ENCODE results near the gene IVD. TPM values are rescaled to one million over a fixed set of nuclear protein-coding genes. Genes with fewer than 3 reads are reported as not detected.

Gene IVD
- total RNA-seq, 1 donor: 12.7 TPM

DNA sequence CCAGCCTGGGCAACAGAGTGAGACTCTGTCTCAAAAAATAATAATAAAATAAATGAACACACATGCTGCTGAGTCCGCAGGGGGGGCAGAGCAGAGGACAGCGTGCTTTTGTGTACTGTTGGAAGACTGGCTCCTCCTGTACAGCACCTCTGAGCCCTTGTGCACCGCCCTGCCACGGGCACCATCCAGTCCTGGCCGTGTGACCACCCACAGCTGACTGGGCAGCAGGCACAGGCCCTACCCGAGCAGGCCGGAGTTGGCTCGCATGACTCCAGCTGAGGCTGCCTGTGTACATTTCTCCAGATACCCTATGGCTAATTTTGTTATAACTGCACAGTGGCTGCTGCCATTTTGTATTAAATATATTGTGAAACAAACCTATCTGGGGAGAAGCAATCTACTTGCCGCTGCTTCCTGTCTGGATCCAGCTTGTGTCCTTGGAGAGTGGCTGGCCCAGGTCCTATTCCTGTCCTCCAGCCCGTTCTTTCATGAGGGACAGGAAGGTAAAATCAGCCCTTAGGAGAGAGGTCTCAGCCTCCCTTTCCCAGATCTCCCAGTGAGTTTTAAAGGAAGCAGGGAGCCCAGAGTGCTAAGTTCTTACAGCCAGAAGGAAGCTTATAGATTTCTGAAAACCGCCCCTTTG lies 14.6 kb downstream of the IVD start:
- Histone ChIP-seq H3K9me3 (ENCODE audit: low read depth, low read length) (no peaks in the 10 kb centered on the region), H3K27me3 (ENCODE audit: insufficient read depth, low read length) (no peaks in the 10 kb centered on the region), H3K4me3 (ENCODE audit: low read length) (no peak overlapping the region), H3K4me1 (ENCODE audit: insufficient read depth, low read length) (peaks cover 9% of the 10 kb centered on the region)

DNA sequence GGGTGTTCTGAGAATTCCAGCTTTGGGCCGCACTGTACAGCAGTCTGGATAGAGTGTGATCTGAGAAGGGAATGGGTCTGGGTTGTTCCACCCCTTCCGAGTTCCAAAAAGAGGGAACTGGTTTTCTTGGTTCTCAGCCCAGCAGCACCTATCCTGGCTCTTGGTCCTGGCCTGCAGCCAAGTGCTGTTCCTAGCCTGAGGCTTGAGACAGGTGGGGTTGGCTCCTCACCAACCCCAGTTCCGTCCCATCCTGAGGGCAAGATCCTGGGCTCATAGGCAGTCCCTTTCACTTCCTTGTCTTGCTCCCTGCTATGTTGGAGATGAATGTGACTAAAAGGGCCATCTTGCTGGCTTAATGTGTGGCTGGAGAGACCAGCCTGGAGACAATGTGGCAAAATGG lies 15.2 kb downstream of the IVD start:
- Histone ChIP-seq H3K27me3 (ENCODE audit: insufficient read depth, low read length) (no peaks in the 10 kb centered on the region), H3K9me3 (ENCODE audit: low read depth, low read length) (no peaks in the 10 kb centered on the region), H3K4me3 (ENCODE audit: low read length) (no peak overlapping the region), H3K4me1 (ENCODE audit: insufficient read depth, low read length) (peaks cover 9% of the 10 kb centered on the region)

DNA sequence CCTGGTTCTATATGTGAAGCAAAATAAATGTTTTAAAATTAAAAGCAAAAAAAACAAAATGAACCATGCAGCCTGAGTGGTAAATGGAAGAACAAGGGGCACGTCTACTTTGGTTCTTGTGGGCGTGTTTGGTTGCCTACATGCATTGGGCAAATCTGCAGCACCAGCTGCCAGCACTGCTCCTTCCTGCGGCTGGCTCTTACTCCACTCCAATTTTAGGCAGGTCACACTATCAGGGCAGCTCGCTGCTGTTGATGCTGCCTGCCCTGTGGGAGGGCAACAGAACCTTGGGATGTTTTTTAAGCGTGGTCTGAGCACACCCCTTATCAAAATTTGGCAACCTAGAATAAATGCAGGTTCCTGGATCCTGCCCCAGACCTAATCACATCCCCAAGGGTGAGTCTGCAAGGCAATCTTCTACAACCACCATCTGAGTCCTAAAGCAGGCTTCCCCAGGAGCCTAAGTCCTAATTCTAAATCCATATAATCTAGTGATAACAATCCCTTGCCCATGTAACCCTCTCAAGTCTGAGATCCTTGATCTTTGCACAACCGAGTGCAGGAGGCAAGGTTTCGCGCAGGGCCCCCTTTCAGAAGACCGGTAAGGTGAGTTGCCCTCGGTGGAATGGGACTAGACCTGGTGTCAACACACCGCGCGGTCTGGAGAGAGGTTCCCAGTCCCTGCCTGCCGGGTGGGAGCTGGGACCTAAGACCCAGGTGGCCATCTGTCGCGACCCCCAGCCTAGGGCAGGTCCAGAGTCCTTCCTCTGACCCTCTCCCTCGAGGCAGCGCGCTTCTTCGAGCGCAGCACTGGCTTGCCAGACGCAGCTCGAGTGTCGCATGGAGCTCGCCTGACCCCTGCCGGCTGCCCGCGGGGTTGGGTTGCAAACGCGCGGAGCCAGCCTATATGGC lies 15.9 kb downstream of the IVD start:
- Histone ChIP-seq H3K4me3 (ENCODE audit: low read length) (no peak overlapping the region), H3K9me3 (ENCODE audit: low read depth, low read length) (no peaks in the 10 kb centered on the region), H3K27me3 (ENCODE audit: insufficient read depth, low read length) (no peaks in the 10 kb centered on the region), H3K4me1 (ENCODE audit: insufficient read depth, low read length) (peaks cover 9% of the 10 kb centered on the region)

GRCh38 chr15:40424483-40425115 lies 19.0 kb downstream of the IVD start:
- H3K4me1 ChIP-seq (ENCODE audit: insufficient read depth, low read length): peaks cover 9% of the 10 kb centered on the region

GRCh38 chr15:40425681-40426080 lies 20.1 kb downstream of the IVD start:
- H3K27me3 ChIP-seq (ENCODE audit: insufficient read depth, low read length): no peaks in the 10 kb centered on the region
- H3K4me1 ChIP-seq (ENCODE audit: insufficient read depth, low read length): peaks cover 9% of the 10 kb centered on the region
- no peaks in the 10 kb centered on the region for H3K9me3 ChIP-seq (ENCODE audit: low read depth, low read length)
- no peak overlapping the region for H3K4me3 ChIP-seq (ENCODE audit: low read length)

More at GRCh38 chr15:40424483-40425115, 19.0 kb downstream of the IVD start:
- no peaks in the 10 kb centered on the region for H3K9me3 ChIP-seq (ENCODE audit: low read depth, low read length)
- no peaks in the 10 kb centered on the region for H3K27me3 ChIP-seq (ENCODE audit: insufficient read depth, low read length)
- H3K4me3 ChIP-seq (ENCODE audit: low read length): no peak overlapping the region

DNA sequence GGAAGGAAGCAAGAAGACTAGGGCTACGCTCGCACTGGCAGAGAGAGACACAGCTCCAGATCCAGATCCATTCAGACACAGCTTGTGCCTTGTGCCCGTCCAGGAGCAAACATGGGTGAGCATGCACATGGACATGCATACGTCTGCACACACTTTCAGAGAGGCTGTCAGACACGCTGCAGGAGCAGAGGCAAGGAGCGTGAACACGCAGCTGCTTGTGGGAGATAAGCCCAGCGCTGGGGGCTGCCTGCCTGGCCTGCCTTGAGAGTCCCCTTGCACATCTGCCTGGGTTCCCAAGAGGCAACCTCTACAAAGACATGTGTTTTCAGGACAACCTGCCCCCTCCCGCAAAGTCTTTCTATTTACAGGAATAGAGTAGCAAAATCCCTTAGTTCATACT lies 21.6 kb downstream of the IVD start:
- no peaks in the 10 kb centered on the region for H3K27me3 ChIP-seq (ENCODE audit: insufficient read depth, low read length)
- H3K4me1 ChIP-seq (ENCODE audit: insufficient read depth, low read length): no peaks in the 10 kb centered on the region
- no peak overlapping the region for H3K4me3 ChIP-seq (ENCODE audit: low read length)
- no peaks in the 10 kb centered on the region for H3K9me3 ChIP-seq (ENCODE audit: low read depth, low read length)

- H3K4me1 ChIP-seq (ENCODE audit: insufficient read depth, low read length): no peaks in the 10 kb centered on the region
Measured at GRCh38 chr15:40428185-40428584, 22.6 kb downstream of the IVD start.

GRCh38 chr15:40429068-40429710 lies 23.6 kb downstream of the IVD start:
- Histone ChIP-seq H3K4me3 (ENCODE audit: low read length) (no peak overlapping the region), H3K4me1 (ENCODE audit: insufficient read depth, low read length) (no peaks in the 10 kb centered on the region), H3K9me3 (ENCODE audit: low read depth, low read length) (no peaks in the 10 kb centered on the region), H3K27me3 (ENCODE audit: insufficient read depth, low read length) (no peaks in the 10 kb centered on the region)

More at GRCh38 chr15:40428185-40428584, 22.6 kb downstream of the IVD start:
- no peak overlapping the region for H3K4me3 ChIP-seq (ENCODE audit: low read length)
- no peaks in the 10 kb centered on the region for H3K27me3 ChIP-seq (ENCODE audit: insufficient read depth, low read length)
- no peaks in the 10 kb centered on the region for H3K9me3 ChIP-seq (ENCODE audit: low read depth, low read length)

- Histone ChIP-seq H3K4me3 (ENCODE audit: low read length) (no peak overlapping the region), H3K27me3 (ENCODE audit: insufficient read depth, low read length) (peaks cover 10% of the 10 kb centered on the region), H3K9me3 (ENCODE audit: low read depth, low read length) (no peaks in the 10 kb centered on the region), H3K4me1 (ENCODE audit: insufficient read depth, low read length) (peaks cover under 1% of the 10 kb centered on the region)
Measured at GRCh38 chr15:40430271-40430805, 24.7 kb downstream of the IVD start.

DNA sequence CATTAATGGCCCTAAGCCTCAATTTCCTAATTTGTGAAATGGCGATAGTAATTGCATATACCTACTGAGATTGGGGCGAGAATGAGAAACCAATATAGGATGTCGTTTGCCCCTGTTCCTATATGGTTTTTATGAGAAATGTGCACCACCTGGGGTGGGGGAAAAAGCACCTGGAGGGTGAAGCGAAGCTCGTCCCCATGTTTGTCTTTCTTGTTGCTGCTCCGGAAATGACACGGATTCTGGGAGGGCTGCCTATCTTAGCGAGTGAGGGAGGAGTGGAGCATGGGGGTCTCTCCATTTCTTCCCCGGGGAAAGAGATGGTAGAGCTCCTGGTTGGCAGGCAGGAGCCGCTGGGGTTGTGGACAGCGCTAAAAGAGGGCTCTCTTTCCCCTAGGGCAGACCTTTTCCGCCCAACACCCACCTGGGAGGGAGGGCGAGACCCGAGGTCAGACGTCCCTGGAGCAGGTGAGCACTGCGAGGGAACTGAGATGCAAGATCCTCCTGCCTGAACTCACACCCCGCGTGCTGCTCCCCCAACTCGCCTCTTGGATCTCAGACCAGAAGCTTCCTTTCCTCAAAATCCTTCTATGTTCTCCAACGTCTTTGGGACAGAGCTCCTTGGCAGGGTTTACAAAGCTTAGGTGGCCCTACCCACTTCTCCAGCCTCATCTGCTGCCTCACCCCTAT lies 29.6 kb downstream of the IVD start:
- no peak overlapping the region for H3K4me3 ChIP-seq (ENCODE audit: low read length)
- peaks cover 43% of the 10 kb centered on the region for H3K27me3 ChIP-seq (ENCODE audit: insufficient read depth, low read length)
- H3K4me1 ChIP-seq (ENCODE audit: insufficient read depth, low read length): peaks cover 31% of the 10 kb centered on the region
- no peaks in the 10 kb centered on the region for H3K9me3 ChIP-seq (ENCODE audit: low read depth, low read length)

GRCh38 chr15:40435710-40436089 lies 30.1 kb downstream of the IVD start:
- Histone ChIP-seq H3K4me3 (ENCODE audit: low read length) (no peak overlapping the region), H3K27me3 (ENCODE audit: insufficient read depth, low read length) (peaks cover 43% of the 10 kb centered on the region), H3K4me1 (ENCODE audit: insufficient read depth, low read length) (peaks cover 33% of the 10 kb centered on the region), H3K9me3 (ENCODE audit: low read depth, low read length) (no peaks in the 10 kb centered on the region)

DNA sequence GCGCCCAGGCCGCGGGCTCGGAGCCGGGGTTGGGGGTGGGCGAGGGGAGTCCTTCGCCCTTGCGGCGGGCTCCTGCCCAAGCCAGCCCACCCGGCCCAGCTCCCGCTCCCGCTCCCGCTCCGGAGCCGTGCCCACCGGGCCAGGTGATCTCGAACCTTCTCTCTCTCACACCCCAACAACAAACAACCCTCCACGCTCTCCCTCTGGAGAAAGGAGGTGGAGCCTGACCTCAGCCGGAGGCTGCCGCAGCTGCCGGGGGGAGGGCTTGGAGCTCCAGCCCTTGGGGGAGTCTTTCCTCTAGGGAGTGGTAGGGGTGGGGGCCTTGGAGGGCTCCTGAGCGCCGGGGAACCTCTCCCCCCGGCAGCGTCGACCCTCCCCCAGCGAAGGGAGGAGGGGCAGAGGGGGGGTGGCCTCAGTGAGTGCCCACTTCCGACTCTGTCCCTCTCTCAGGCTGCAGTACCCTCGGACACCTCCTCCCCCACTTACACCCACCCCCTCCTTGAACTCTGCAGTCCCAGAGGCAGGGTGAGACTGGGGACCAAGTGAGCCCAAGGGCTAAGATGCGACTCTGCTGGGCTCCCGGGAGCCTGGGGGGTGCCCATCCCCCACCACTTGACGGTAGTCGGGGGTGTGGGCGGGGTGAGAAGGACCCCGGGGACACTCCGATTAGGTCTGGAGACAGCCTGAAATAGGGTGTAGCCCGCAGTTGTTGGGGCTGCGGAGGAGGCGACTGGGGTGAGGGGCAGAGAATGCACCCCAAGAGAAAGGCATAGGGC lies 30.7 kb downstream of the IVD start:
- H3K9me3 ChIP-seq (ENCODE audit: low read depth, low read length): no peaks in the 10 kb centered on the region
- H3K4me1 ChIP-seq (ENCODE audit: insufficient read depth, low read length): peaks cover 33% of the 10 kb centered on the region
- H3K4me3 ChIP-seq (ENCODE audit: low read length): no peak overlapping the region
- H3K27me3 ChIP-seq (ENCODE audit: insufficient read depth, low read length): peaks cover 43% of the 10 kb centered on the region

DNA sequence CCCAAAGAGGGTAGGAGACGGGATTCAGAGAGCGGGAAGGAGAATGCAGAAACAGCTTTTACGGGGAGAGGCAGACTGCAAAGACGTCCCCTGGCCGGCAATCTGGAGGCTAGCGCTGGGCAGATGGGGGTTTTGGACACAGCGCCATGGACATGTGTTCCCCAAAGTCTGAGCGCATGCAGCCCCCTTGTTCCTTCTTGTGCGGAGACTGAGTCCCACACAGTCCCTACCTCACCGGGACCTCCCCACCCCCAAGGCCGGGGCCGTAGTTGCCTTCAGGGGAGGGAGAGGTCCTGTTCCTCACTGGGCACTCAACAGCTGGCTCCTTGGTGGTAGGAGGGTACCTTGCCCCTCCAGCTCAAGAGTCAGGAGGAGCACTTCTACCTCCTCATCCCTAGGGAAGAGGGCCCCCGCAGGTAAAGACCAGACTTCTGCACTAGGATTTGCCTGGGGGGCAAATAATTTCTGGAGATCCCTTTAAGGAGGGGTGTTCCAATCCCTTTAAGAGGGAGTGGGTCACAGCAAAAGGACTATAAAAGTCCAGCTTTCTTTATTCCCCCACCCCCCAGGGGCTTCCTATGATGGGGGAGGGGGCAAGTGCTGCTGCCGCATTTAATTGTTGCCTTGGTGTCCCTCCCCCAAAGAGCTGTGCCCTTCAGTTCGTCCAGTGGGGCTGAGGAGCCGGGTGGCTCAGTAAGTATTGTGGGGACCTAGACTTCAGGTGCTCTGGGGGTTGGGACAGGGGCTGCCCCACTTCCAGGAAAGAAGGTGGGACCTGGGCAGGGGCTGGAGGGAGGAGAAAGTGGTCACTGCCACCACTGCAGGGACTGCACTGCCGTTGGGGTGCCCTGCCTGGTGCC lies 31.5 kb downstream of the IVD start:
- Histone ChIP-seq H3K27me3 (ENCODE audit: insufficient read depth, low read length) (peaks cover 43% of the 10 kb centered on the region), H3K4me1 (ENCODE audit: insufficient read depth, low read length) (peaks cover 33% of the 10 kb centered on the region), H3K4me3 (ENCODE audit: low read length) (no peak overlapping the region), H3K9me3 (ENCODE audit: low read depth, low read length) (no peaks in the 10 kb centered on the region)

Data from mononuclear cell (primary cell).